HG03442 (cell line): ENCODE measurements around the gene EXTL1.
A peak's percentile ranks its signal among the peaks of the same experiment; 100 is the strongest.

ENCODE experiments used
- ATAC-seq: cut with Tn5 transposase; IDR thresholded peaks from one replicate; pipeline ENCODE4 v1.9.1; 2021; ENCODE audit warnings: mild to moderate bottlenecking, moderate library complexity; ENCODE audit not compliant: unreplicated experiment

Gene EXTL1

DNA sequence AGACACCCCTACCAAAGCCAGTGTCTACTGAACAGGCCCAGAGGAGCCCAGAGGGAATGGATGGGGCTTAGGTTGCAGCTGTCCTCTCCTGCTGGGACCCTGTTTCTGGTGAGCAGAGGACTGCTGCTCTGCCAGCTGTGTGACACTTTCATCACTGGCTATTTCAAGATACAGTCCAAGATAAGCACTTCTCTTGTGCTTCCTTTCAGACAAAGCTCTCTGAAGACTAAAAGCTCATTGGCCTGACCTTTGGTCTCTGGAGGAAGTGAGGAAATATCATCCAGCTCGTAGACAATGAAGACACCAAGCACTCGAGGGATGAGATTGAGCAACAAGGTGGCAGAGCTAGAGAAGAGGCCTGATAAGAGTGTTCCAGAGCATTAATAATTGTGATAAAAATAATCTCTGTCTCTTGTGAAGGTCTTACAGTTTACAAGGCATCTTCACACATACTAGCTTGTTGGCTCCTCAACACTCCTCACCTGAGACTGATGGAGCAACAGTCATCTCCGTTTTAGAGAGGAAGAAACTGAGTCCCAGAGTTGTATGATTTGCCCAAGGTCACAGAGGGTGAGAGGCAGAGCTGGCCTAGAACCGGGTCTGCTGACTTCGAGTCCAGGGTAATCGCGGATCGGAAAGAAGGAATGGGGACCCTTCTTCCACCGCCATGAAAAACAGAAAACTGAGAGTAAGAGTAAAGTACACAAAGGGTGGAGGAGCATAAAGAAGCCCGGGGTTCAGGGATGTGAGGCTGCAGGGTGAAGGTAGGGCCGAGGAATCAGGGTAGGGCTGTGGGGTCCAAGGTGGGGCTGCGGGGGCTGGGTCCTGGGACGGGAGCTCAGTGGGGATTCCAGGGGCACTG lies 24.4 kb upstream of the EXTL1 start:
- ATAC-seq, result no peak

GRCh38 chr1:25997828-25998761 lies 23.5 kb upstream of the EXTL1 start, which contains the start of gene PAFAH2:
TSS of gene PAFAH2 (minus strand) at chr1:25998063. CDS start at chr1:25990816, 7,247 bp downstream.
- ATAC-seq, result peak; percentile 96

DNA sequence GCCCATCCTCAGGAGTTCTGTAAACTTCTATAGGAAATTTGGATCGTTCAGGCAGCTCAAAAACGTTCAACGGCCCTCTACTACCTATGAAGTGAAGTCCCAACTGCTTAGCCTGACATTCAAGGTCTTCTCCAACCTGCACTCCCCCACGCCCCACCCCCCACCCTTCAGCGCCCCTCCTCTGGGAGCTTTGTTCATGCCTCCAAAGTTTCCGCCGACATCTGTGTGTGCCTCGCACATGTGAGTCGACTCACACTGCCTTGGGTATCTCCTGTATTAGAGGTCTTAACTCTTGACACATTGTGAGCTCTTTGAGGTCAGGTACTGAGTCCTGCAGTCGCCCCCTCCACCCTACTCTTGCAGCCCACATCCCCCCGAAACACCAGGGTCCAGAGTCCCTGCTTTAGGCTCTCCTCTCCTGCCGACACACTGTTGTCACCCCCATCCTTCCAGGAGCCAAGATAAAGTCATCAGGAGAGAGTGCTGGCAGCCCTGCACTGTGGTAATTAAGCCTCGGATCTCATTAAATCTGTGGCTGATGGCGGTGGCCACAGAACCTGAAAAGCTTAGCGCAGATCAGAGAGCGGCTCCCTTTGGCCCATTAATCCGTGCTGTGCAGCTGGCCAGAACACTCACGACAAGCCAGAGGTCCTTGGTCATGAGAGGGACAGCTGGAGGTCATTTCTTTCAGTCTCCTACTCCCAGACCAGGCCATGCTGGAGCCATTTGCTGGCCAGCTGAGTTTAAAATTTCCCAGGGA lies 22.4 kb upstream of the EXTL1 start:
- ATAC-seq, result no peak

- no peak for ATAC-seq
These were observed 18.3 kb upstream of the EXTL1 start for GRCh38 chr1:26003262-26003661.

DNA sequence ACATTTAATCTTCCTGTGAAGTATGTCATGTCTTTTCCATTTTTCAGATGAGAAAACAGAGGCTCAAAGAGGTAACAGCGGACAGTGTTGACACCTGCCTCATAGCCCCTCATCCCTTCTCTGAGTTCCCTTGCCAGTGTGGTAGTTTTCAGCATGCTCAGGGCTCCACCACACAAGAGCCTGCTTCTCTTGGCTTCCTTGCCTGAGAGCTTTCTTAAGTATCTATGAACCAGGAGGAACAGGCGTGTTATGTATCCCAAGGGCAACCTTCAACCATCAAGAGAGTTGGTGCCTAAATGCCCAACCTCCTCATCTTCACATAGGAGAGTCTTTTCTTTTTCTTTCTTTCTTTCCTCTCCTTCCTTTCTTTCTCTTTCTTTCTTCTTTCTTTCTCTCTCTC lies 17.8 kb upstream of the EXTL1 start:
- ATAC-seq, result no peak

GRCh38 chr1:26005434-26006105 lies 16.0 kb upstream of the EXTL1 start:
- no peak for ATAC-seq

GRCh38 chr1:26006710-26007109 lies 14.9 kb upstream of the EXTL1 start:
- ATAC-seq, result no peak

GRCh38 chr1:26009796-26010447 lies 11.7 kb upstream of the EXTL1 start:
- ATAC-seq, result no peak

GRCh38 chr1:26010825-26011224 lies 10.8 kb upstream of the EXTL1 start:
- no peak for ATAC-seq

GRCh38 chr1:26012864-26013263 lies 8.7 kb upstream of the EXTL1 start:
- no peak for ATAC-seq

GRCh38 chr1:26014179-26014578 lies 7.4 kb upstream of the EXTL1 start:
- ATAC-seq, result no peak

DNA sequence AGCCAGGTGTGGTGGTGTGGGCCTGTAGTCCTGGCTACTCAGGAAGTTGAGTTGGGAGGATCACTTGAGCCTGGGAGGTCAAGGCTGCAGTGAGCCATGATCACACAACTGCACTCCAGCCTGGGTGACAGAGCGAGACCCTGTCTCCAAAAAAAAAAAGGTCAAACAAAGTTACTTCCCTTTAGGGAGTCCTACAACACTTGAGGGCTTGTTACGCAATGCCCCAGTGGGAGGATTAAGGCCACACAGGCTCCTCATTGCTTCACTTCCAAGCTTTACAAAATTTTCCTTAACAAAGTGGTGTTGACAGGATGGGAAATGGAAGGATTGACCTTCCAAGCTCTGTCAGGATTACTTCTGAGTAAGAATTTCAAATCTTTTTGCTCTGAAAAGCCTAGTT lies 6.2 kb upstream of the EXTL1 start:
- ATAC-seq, result no peak

DNA sequence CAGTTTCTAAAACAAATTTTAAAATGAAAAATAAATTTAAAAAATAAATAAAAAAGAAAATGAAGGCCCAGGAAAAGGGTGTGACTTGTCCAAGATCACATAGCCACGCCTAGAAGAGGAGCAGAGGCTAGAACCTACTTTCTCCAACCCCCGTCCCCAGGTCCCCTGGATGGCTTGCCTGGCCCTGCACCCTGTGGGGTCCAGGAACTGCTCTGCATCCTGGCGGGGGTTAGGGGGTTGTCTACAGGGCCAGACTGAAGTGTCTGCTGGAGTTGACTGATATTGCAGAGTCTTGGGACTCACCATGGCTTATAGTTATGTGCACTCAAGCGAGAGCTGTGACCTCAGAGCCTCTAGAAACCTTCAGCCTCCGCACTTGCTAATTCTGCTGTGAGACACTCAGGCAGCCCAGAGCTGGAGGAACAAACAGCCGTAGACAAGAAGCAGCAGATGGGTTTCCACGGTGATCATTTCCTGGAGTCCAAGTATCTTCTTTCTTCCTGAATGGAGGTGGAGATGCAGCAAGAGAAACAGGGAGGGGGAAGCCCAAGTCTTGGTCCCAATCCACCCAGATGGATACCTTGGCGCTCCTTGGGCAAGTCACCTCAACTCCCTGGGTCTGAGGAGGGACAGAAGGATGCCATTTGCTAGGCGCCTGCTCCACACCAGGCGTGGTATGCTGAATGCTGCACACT lies 5.2 kb upstream of the EXTL1 start:
- no peak for ATAC-seq

- ATAC-seq, result no peak
These were observed 4.5 kb upstream of the EXTL1 start for GRCh38 chr1:26016953-26017545.

DNA sequence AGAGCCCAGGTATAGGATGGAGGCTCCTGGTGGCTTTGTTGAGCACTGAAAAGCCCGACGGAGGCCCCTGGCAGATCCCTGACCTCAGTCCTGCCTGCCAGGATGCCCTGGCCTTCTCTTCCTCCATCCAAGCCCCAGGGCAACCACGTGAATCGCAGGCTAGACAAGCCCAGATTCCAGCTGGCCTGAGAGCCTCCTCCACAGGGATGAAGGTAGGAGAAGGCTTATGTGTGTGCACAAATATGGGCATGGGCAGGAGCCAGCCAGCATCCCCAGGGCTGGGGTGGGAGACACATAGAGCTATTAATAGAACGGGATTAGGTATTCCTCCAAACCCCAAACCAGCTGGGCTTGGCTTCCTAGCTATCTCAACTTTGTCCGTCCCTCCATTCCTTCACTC lies 4.0 kb upstream of the EXTL1 start:
- no peak for ATAC-seq

DNA sequence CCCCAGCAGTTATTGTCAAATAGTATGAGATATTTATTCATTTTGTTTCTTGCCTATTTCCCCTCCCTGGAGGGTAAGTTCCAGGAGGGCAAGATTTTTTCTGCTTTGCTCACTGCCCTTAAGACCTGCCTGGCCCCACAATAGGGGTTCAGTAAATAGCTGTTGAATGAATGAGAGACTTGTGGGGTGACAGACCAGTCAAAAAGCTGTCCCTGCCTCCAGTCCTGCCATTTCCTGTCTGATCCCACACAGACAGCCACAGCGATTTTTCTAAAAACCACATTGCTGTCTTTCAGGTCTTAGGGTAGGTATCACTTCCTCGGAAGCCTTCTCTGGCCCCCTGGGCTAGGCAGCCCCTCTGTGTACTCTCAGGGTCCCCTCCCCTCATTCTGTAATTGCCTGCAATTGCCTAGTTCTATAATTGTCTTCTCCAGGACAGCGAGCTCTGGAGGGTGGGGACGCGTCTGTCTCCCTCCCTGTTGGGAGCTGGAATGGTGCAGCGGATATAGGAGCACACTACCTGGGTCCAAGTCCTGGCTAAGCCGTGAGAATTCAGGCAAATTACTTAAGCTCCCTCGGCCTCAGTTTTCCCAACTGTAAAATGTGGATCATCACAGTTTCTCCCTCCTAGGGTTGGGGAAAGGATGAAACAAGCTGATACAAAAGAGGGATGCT lies 1.8 kb upstream of the EXTL1 start:
- no peak for ATAC-seq

DNA sequence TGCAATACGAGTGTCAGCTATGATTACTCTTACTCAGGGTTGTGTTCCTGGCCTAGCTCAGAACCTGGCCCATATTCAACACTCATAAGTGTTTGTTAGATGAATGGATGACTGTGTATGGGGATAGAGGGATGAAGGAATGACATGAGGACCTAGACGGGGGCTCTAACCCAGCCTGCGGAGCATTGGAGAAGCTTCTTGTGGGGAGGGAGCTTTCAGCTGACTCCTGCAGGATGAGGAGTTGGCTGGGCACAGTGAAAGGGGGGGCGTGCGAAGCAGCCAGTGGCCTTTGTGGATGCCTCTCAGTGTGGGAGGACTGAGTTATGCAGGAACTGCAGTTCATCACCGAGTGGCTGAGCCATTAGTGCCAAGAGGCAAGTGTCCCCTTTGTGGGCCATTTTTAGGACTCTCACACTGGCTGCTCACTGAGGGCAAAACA lies 1.2 kb upstream of the EXTL1 start:
- ATAC-seq, result no peak

DNA sequence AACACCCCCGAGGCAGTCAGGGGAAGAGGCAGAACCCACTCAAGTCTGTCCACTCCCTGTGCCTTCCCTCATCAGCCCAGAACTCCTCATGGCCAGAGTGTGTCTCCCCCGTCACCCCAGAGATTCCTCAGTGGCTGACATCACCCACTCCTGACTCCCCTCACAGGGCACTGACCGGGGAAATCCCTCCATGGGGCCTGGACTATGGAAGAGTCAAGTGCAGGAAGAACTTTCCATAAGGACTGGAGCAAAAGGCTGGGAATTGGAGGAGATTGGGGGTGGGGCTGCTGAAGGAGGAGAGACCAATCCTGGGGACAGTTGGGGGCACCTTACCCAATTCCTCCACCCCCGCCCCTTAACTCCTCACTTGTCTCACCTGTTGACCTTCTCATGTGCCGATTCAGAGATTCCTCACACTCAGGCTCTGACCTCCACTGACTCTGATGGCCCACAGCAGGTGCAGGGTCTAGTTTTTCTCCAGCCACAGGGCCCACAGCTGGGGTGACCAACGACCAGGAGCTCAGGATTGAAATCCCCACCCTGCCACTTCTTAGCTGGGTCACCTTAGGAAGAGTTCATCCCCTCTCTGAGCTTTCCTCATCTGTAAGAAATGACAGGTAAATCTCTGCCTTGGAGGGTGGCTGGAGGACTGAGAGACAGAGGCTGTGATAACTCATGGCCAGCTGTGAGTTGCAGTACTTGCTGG lies 481 bp upstream of the EXTL1 start:
- no peak for ATAC-seq
